Parathyroid adenoma (tissue), 2 donors: ENCODE results near the gene TMEM184B.
A peak's percentile ranks its signal among the peaks of the same experiment; 100 is the strongest.
"Not testable (repeated sequence)": the region's sequence is repeated elsewhere in the genome, so short reads cannot be mapped to it uniquely, and the experiment has no call there.

Experiments used
- H2AFZ ChIP-seq: fragments of 300-600 bp; sonication (generic); one replicate; pipeline ENCODE4 v1.7.0; 2017; ENCODE audit warnings: antibody characterized with exemption, mild to moderate bottlenecking
- H3K27ac ChIP-seq: fragments of 300-600 bp; sonication (generic); one replicate; pipeline ENCODE4 v1.7.0; 2017
- H3K27me3 ChIP-seq: fragments of 300-600 bp; sonication (generic); one replicate; pipeline ENCODE4 v1.7.0; 2017; ENCODE audit warnings: low read length; ENCODE audit not compliant: control insufficient read depth, insufficient read depth
- H3K36me3 ChIP-seq: fragments of 300-600 bp; sonication (generic); one replicate; pipeline ENCODE4 v1.7.0; 2017; ENCODE audit warnings: low read length; ENCODE audit not compliant: control insufficient read depth, insufficient read depth
- H3K4me1 ChIP-seq: fragments of 300-600 bp; sonication (generic); one replicate; pipeline ENCODE4 v1.7.0; 2017; ENCODE audit warnings: control low read depth
- H3K4me2 ChIP-seq: fragments of 300-600 bp; sonication (generic); one replicate; pipeline ENCODE4 v1.7.0; 2017; ENCODE audit warnings: low read length
- H3K4me3 ChIP-seq: fragments of 300-600 bp; sonication (generic); one replicate; pipeline ENCODE4 v1.7.0; 2017; ENCODE audit warnings: low read depth, low read length
- H3K79me2 ChIP-seq: fragments of 300-600 bp; sonication (generic); one replicate; pipeline ENCODE4 v1.7.0; 2017; ENCODE audit warnings: control low read depth
- H3K9ac ChIP-seq: fragments of 300-600 bp; sonication (generic); one replicate; pipeline ENCODE4 v1.7.0; 2017; ENCODE audit warnings: mild to moderate bottlenecking
- H3K9me3 ChIP-seq: fragments of 300-600 bp; sonication (generic); one replicate; pipeline ENCODE4 v1.7.0; 2017; ENCODE audit warnings: low read length; ENCODE audit not compliant: control insufficient read depth
- CTCF ChIP-seq: fragments of 300-600 bp; sonication (generic); IDR thresholded peaks from one replicate; pipeline ENCODE4 v1.7.0; 2017; ENCODE audit warnings: antibody characterized with exemption, mild to moderate bottlenecking
- donor health status: primary hyperparathyroidism.

TMEM184B gene

GRCh38 chr22:38181453-38182200, 91.2 kb downstream of the TMEM184B start, which contains the start of gene PLA2G6:
Gene PLA2G6, minus strand, starts transcription at chr22:38181830. Its CDS starts 12,404 bp downstream, at chr22:38169426.
- Histone ChIP-seq H3K4me2 (peak within 1 kb of the TSS; percentile 99), H3K4me3 (peak within 1 kb of the TSS; percentile 94)

GRCh38 chr22:38180841-38181452, 91.9 kb downstream of the TMEM184B start:
- no peaks in the 10 kb centered on the region for H3K27me3 ChIP-seq
- H3K79me2 ChIP-seq = no peaks in the 10 kb centered on the region
- peak overlapping the region; percentile 28 for H3K9ac ChIP-seq
- H3K4me1 ChIP-seq = no peaks in the 10 kb centered on the region
- no peaks in the 10 kb centered on the region for H3K36me3 ChIP-seq
- H2AFZ ChIP-seq = peak overlapping the region; percentile 76
- H3K9me3 ChIP-seq = no peaks in the 10 kb centered on the region
- peak overlapping the region; percentile 87 for H3K27ac ChIP-seq
- H3K4me2 ChIP-seq = peak overlapping the region; percentile 99
- H3K4me3 ChIP-seq = peak overlapping the region; percentile 94
- TF ChIP-seq CTCF = no peak

More at GRCh38 chr22:38181453-38182200, 91.2 kb downstream of the TMEM184B start, which contains the start of gene PLA2G6:
- Histone ChIP-seq H3K4me1 (no peaks in the 10 kb centered on the region), H3K9me3 (no peaks in the 10 kb centered on the region), H3K27me3 (no peaks in the 10 kb centered on the region), H3K9ac (peak within 1 kb of the TSS; percentile 28), H2AFZ (peak within 1 kb of the TSS; percentile 87), H3K27ac (peak within 1 kb of the TSS; percentile 87), H3K36me3 (no peaks in the 10 kb centered on the region), H3K79me2 (no peaks in the 10 kb centered on the region)
- TF ChIP-seq CTCF = no peak

- H3K9ac ChIP-seq, H3K27me3 ChIP-seq, H3K4me1 ChIP-seq, H3K4me3 ChIP-seq, H3K9me3 ChIP-seq, H2AFZ ChIP-seq, H3K4me2 ChIP-seq, H3K79me2 ChIP-seq, H3K27ac ChIP-seq, H3K36me3 ChIP-seq: not testable (repeated sequence)
Observed at GRCh38 chr22:38178605-38178937, 94.2 kb downstream of the TMEM184B start.

GRCh38 chr22:38177926-38178604, 94.7 kb downstream of the TMEM184B start:
- no peaks in the 10 kb centered on the region for H3K4me1 ChIP-seq

GRCh38 chr22:38177571-38177925, 95.3 kb downstream of the TMEM184B start:
- H3K36me3 ChIP-seq, H3K4me3 ChIP-seq, H3K79me2 ChIP-seq, H3K9ac ChIP-seq, H3K27ac ChIP-seq, H3K9me3 ChIP-seq, H2AFZ ChIP-seq, H3K4me1 ChIP-seq, H3K4me2 ChIP-seq, H3K27me3 ChIP-seq: not testable (repeated sequence)

More at GRCh38 chr22:38177926-38178604, 94.7 kb downstream of the TMEM184B start:
- no peaks in the 10 kb centered on the region for H3K27me3 ChIP-seq
- H3K9ac ChIP-seq = no peak overlapping the region
- H3K4me2 ChIP-seq = no peak overlapping the region
- H2AFZ ChIP-seq = no peak overlapping the region
- no peaks in the 10 kb centered on the region for H3K36me3 ChIP-seq
- no peak for TF ChIP-seq CTCF
- H3K4me3 ChIP-seq = no peak overlapping the region
- no peaks in the 10 kb centered on the region for H3K9me3 ChIP-seq
- no peaks in the 10 kb centered on the region for H3K79me2 ChIP-seq
- no peak overlapping the region for H3K27ac ChIP-seq
